Pancreas (tissue), 10 donors: ENCODE results near the gene BABAM2. TPM values are rescaled to one million over a fixed set of nuclear protein-coding genes. Genes with fewer than 3 reads are reported as not detected.

ENCODE experiments used
- ATAC-seq, 4 donors: fragments of 200-7000 bp; cut with Tn5 transposase; one replicate each; pipeline versions ENCODE4 v1.8.0 to v1.9.1; 2020; ENCODE audit warnings: mild to moderate bottlenecking in 4 of 4, moderate library complexity in 4 of 4
- DNase-seq, 6 donors: peaks; one replicate each; pipeline ENCODE4 v3.0.0-alpha.2; 2020
- FAIRE-seq: peaks from 2 replicates; lab custom pipeline; 2012; peaks lifted over from hg19 to GRCh38; lab: Jason Lieb, UNC
- H3K27ac ChIP-seq, 4 donors: fragments of 200-600 bp; sonication (generic); 1 replicate in 3 of 4; 2 replicates in 1 of 4; pipeline versions ENCODE4 v1.5.0 to v1.8.0; 2020
- H3K27me3 ChIP-seq, 4 donors: fragments of 200-600 bp; one replicate each; pipeline ENCODE4 v1.8.0; 2021
- H3K36me3 ChIP-seq, 3 donors: fragments of 200-600 bp; sonication (generic) in 1 of 3; one replicate each; pipeline versions ENCODE4 v1.5.0 to v1.8.0; 2020 to 2021
- H3K4me1 ChIP-seq, 3 donors: fragments of 200-600 bp; one replicate each; pipeline ENCODE4 v1.8.0; 2021
- H3K4me3 ChIP-seq, 4 donors: fragments of 200-600 bp; sonication (generic) in 2 of 4; one replicate each; pipeline versions ENCODE4 v1.5.0 to v1.8.0; 2020 to 2021
- H3K9me3 ChIP-seq, 4 donors: fragments of 200-600 bp; one replicate each; pipeline ENCODE4 v1.8.0; 2021
- CTCF ChIP-seq, 4 donors: fragments of 200-600 bp; sonication (generic) in 3 of 4; IDR thresholded peaks; one replicate each; pipeline versions ENCODE4 v1.5.0 to v1.8.0; 2021; ENCODE audit warnings: antibody characterized with exemption in 4 of 4
- WGBS, 2 donors: extraction: QIAGEN DNeasy Blood & Tissue Kit; methylation state at CpG; one replicate each; pipeline ENCODE4 v1.1.7; 2013; 5-methylcytosine and 5-hydroxymethylcytosine counted together
- intact Hi-C, 3 donors: fragments of 100-400 bp; cut with DNase I; formaldehyde crosslinking; loops; one replicate each; pipeline versions ENCODE4 v1.11.1 to v1.14.2; 2022
- polyA plus RNA-seq, 2 donors: library from polyadenylated mRNA; stranded (reverse); fragments of 200-250 nt; gene quantifications; one replicate each; pipeline ENCODE4 v1.2.3, GENCODE V29; 2013
- total RNA-seq, 6 donors: library from RNA; stranded (reverse); fragmentation: NEBNext Ultra II Directional in 4 of 6; extraction: Animal tissue kit (Norgen Biotek cat#: 25700) in 4 of 6; gene quantifications; one replicate each; pipeline versions ENCODE4 v1.2.1 to v1.2.4, GENCODE V29; 2021 to 2023
- donor health status: healthy with polysubstance abuse.
- donor health status: DM: no; HTN: no; CAD: no; lungs with moderate emphysema.
- donor health status: DM: no; HTN: no; CAD: no.
- donor health status: control.
- donor health status: control.
- donor health status: Bipolar disorder and iron deficiency.
- donor health status: DM: yes; HTN: yes; CAD: no.
- donor health status: DM: no; HTN: no; CAD: no.
- donor health status: DM: no; HTN: no; CAD: no.
- donor health status: DM: yes; HTN: yes; CAD: no.

Gene BABAM2
- total and polyA plus RNA-seq, 8 donors: 9.4 to 21.3 (median 15.6) TPM

GRCh38 chr2:28360718-28361293 lies 470.3 kb downstream of the BABAM2 start:
- Histone ChIP-seq H3K4me3 (no peak overlapping the region), H3K27me3 (no peaks in the 10 kb centered on the region), H3K9me3 (no peaks in the 10 kb centered on the region), H3K4me1 (peaks cover 0 to 7% (median 0%) of the 10 kb centered on the region in 3 donors), H3K27ac (no peak overlapping the region), H3K36me3 (no peaks in the 10 kb centered on the region)
- no peak for DNase-seq
- FAIRE-seq: no peak
- no peak for TF ChIP-seq CTCF (IDR thresholded peaks at IDR 0.05)
- WGBS, 2 donors: 89% methylated on average over 12 of the region's 12 CpGs
- intact Hi-C loops: no loop called here
- no peak for ATAC-seq

DNA sequence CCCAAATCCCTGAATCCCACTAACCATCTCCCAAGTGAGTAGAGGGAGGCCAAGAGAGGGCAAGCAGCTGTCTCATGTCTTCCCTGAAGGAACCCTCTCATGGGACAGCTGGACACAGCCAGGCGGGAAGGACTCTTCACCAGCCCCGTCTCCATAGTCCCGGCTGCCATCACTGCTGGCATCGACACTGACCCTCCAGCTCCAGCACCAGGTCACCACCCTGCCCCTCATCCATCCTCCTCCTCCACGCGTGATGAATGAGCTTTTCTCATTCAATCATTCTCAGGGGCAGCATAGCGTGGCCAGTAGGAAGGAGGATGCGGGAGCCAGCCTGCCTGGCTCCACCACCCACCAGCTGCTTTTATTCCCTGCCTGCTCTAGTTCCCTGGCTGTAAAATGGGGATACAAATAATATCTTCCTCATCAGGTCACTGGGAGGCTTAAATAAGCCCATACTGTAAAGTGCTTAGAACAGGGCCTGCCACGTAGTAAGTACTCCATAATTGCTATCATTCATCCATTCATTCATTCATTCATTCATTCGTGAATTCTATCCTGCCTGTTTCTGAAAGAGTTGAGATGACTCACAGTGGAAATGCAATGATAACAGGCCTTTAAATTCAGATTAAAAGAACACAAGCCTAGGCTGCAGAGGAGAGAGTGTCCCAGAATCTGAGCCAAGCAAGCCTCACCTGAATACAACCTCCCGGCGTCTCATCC lies 471.6 kb downstream of the BABAM2 start:
- H3K36me3 ChIP-seq: no peaks in the 10 kb centered on the region
- H3K27me3 ChIP-seq: no peaks in the 10 kb centered on the region
- no peak overlapping the region for H3K4me3 ChIP-seq
- intact Hi-C loops: no loop called here
- no peak for TF ChIP-seq CTCF (IDR thresholded peaks at IDR 0.05)
- H3K27ac ChIP-seq: no peak overlapping the region
- ATAC-seq (no peak), FAIRE-seq (no peak), DNase-seq (no peak)
- 72% methylated on average over 12 of the region's 12 CpGs for whole genome bisulfite sequencing, 2 donors
- H3K9me3 ChIP-seq: no peaks in the 10 kb centered on the region
- no peaks in the 10 kb centered on the region for H3K4me1 ChIP-seq

GRCh38 chr2:28362991-28363521 lies 472.5 kb downstream of the BABAM2 start:
- TF ChIP-seq CTCF (IDR thresholded peaks at IDR 0.05): no peak
- DNase-seq (no peak), ATAC-seq (no peak), FAIRE-seq (no peak)
- no peaks in the 10 kb centered on the region for H3K9me3 ChIP-seq
- H3K36me3 ChIP-seq: no peaks in the 10 kb centered on the region
- H3K27ac ChIP-seq: no peak overlapping the region
- H3K4me1 ChIP-seq: no peaks in the 10 kb centered on the region
- WGBS, 2 donors: 91 to 94% methylated on average over 15 of the region's 15 CpGs
- intact Hi-C loops: no loop called here
- no peaks in the 10 kb centered on the region for H3K27me3 ChIP-seq
- no peak overlapping the region for H3K4me3 ChIP-seq

DNA sequence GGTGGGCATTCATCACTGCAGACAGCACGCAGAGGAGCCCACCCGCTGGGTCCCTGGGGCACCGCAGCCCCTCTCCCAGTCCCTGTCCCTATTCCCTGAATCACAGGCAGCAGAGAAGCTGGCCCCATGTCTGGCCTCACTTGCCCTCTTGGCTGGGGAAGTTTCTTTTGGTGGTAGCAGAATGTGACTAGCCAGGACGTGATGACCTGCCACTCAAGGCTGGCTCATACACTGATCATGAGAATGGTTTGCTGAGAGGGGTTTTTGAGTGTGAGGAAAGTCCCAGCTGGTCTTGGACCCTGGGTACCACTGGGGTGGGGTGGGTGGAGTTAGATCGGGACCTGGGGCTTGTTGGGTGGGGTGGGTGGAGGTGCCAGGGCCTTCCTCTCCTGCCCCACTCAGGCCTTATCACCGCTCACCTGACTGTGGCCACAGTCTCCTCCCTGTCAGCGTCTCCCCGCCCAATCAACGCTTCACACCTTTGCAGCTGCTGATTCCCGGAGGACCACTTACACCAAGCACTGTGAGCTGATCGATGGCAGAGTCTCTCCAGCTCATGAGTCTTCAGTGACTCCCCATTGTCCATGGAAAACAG lies 473.3 kb downstream of the BABAM2 start:
- no peaks in the 10 kb centered on the region for H3K4me1 ChIP-seq
- H3K9me3 ChIP-seq: no peaks in the 10 kb centered on the region
- no peak overlapping the region for H3K27ac ChIP-seq
- FAIRE-seq: no peak
- intact Hi-C loops: no loop called here
- no peak for DNase-seq
- ATAC-seq: no peak
- 90 to 91% methylated on average over 11 of the region's 11 CpGs for WGBS, 2 donors
- H3K27me3 ChIP-seq: no peaks in the 10 kb centered on the region
- no peak for TF ChIP-seq CTCF (IDR thresholded peaks at IDR 0.05)
- H3K4me3 ChIP-seq: no peak overlapping the region
- no peaks in the 10 kb centered on the region for H3K36me3 ChIP-seq
